HL-60 (cell line): ENCODE data around the gene AGAP1.

Source experiments
- GABPA ChIP-seq: IDR thresholded peaks from 2 replicates; pipeline ENCODE4 v1.6.1; 2012; ENCODE audit warnings: low read depth
- POLR2AphosphoS5 ChIP-seq: IDR thresholded peaks from 2 replicates; pipeline ENCODE4 v1.6.1; 2012; ENCODE audit warnings: low read depth
- SPI1 ChIP-seq: IDR thresholded peaks from 2 replicates; pipeline ENCODE4 v1.6.1; 2012; ENCODE audit warnings: low read depth, mild to moderate bottlenecking, borderline replicate concordance
- TF ChIP-seq, protein P1 (sequence below): IDR thresholded peaks from one replicate; pipeline ENCODE4 v1.5.1; 2011; ENCODE audit warnings: low read length, control low read depth, inconsistent platforms; ENCODE audit not compliant: insufficient read depth
- TF ChIP-seq, protein P2 (sequence below): IDR thresholded peaks from 2 replicates; pipeline ENCODE4 v1.6.1; 2012; ENCODE audit warnings: low read depth; ENCODE audit not compliant: insufficient replicate concordance

DNA sequence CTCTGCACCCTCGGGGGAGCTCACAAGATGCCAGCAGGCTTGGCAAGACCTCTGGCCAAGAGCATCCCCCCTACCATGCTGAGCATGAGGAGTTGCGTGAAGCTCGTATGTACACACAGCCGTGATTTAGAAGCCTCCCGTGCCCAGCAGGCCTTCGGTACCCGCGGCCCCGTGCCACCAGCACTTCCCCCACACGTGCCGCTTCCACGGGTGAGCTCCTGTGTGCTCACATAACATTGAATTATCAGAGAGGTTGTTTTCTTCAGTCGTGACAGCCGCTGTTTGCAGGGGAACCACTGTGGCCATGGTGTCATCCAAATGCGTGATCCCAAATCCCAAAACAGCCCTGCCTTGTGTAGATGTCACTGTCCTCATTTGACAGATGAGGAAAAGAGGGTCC lies 621.1 kb downstream of the AGAP1 start:
- no peak for TF ChIP-seq POLR2AphosphoS5
- TF ChIP-seq, protein P1, sequence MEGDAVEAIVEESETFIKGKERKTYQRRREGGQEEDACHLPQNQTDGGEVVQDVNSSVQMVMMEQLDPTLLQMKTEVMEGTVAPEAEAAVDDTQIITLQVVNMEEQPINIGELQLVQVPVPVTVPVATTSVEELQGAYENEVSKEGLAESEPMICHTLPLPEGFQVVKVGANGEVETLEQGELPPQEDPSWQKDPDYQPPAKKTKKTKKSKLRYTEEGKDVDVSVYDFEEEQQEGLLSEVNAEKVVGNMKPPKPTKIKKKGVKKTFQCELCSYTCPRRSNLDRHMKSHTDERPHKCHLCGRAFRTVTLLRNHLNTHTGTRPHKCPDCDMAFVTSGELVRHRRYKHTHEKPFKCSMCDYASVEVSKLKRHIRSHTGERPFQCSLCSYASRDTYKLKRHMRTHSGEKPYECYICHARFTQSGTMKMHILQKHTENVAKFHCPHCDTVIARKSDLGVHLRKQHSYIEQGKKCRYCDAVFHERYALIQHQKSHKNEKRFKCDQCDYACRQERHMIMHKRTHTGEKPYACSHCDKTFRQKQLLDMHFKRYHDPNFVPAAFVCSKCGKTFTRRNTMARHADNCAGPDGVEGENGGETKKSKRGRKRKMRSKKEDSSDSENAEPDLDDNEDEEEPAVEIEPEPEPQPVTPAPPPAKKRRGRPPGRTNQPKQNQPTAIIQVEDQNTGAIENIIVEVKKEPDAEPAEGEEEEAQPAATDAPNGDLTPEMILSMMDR, result no peak
- TF ChIP-seq SPI1, result no peak
- TF ChIP-seq, protein P2, sequence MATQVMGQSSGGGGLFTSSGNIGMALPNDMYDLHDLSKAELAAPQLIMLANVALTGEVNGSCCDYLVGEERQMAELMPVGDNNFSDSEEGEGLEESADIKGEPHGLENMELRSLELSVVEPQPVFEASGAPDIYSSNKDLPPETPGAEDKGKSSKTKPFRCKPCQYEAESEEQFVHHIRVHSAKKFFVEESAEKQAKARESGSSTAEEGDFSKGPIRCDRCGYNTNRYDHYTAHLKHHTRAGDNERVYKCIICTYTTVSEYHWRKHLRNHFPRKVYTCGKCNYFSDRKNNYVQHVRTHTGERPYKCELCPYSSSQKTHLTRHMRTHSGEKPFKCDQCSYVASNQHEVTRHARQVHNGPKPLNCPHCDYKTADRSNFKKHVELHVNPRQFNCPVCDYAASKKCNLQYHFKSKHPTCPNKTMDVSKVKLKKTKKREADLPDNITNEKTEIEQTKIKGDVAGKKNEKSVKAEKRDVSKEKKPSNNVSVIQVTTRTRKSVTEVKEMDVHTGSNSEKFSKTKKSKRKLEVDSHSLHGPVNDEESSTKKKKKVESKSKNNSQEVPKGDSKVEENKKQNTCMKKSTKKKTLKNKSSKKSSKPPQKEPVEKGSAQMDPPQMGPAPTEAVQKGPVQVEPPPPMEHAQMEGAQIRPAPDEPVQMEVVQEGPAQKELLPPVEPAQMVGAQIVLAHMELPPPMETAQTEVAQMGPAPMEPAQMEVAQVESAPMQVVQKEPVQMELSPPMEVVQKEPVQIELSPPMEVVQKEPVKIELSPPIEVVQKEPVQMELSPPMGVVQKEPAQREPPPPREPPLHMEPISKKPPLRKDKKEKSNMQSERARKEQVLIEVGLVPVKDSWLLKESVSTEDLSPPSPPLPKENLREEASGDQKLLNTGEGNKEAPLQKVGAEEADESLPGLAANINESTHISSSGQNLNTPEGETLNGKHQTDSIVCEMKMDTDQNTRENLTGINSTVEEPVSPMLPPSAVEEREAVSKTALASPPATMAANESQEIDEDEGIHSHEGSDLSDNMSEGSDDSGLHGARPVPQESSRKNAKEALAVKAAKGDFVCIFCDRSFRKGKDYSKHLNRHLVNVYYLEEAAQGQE, result no peak
- no peak for TF ChIP-seq GABPA
